Activated gamma-delta T cell (primary cell): ENCODE measurements around the gene DNASE1L1.
A peak's percentile ranks its signal among the peaks of the same experiment; 100 is the strongest.

Source experiments
- DNase-seq: peaks from one replicate; lab custom pipeline; 2025; lab: John Stamatoyannopoulos, UW

DNASE1L1 gene

DNA sequence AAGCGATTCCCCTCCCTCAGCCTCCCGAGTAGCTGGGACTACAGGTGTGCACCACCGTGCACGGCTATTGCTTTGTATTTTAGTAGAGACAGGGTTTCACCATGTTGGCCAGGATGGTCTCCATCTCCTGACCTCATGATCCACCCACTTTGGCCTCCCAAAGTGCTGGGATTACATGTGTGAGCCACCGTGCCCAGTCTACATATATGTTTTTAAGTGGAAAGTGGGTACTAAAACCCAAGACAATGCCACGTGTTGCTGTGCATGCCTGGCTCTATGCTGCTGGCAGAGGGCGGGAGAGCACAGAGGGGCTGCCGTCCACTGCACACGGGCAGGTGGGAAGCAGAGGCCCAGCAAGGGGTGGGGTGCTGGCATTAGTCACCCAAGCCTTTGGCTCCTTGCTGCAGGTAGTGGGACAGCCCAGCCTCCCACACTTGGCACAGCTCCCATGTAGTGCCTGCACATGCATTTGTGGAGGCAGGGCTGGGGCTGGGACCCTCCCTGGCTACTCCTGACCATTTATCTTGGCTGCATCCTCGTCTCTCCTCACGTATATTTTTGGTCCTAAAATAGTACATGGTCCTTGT is 26.5 kb downstream of the DNASE1L1 start:
- DNase-seq = no peak

GRCh38 chrX:154381271-154381670 is 27.8 kb downstream of the DNASE1L1 start:
- no peak for DNase-seq

GRCh38 chrX:154380787-154381186 is 28.3 kb downstream of the DNASE1L1 start:
- no peak for DNase-seq

DNA sequence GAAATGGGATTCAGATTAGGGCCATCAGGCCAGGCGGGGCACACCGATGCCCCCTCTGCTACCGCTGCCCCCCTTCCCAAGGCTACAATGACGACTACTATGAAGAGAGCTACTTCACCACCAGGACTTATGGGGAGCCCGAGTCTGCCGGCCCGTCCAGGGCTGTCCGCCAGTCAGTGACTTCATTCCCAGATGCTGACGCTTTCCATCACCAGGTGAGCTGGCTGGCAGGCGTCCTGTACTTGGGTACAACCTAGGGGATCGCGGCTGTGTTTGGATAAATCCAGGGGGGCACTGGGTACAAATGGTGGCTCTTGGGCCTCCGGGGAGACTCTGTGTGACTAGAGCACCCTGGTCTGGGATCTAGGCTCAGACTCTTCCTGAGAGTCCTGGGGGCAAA is 28.9 kb downstream of the DNASE1L1 start:
- no peak for DNase-seq

GRCh38 chrX:154379569-154379951 is 29.5 kb downstream of the DNASE1L1 start:
- DNase-seq = no peak

- peak; percentile 100 for DNase-seq
Observed at GRCh38 chrX:154378799-154379568, 30.1 kb downstream of the DNASE1L1 start, which contains the start of gene EMD. Gene EMD, plus strand, starts transcription at chrX:154379295. Its CDS starts 190 bp downstream, at chrX:154379485.

DNA sequence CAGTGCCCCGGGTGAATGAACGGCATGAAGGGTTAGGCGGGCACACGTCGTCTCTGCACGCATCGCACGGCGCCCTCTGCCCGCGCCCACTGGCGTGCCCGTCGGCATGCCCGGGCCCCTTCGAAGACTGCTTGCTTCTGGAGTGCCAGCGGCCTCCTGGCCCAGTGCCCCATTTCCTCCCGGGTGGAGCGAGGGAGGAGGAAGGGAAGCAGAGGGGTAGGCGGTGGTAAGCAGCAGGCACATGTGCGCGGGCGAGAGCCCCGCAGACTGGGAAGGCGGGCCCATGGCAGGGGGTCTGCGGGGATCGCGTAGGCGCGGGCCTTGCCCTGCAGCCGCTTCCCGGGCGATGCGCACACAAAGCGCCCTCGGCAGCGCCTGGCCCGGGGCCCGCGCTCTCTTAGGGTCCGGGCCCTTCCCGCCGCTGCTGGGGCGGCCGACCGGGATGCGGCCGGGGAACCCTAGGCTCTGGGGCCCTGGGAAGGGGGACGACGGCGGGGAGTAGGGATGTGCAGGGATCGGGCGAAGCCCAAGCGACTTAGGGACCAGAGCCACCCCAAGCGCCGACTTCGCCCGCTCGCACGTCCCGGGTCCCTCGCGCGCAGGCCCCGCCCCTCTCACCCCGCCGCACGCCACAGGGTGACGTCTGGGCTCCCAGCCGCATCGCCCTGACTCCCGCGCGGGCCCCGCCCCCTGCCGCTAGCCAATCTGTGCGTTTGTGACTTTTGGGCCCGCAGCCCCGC is 30.8 kb downstream of the DNASE1L1 start:
- no peak for DNase-seq

- no peak for DNase-seq
Observed at GRCh38 chrX:154376774-154377173, 32.3 kb downstream of the DNASE1L1 start.

- DNase-seq = no peak
Observed at GRCh38 chrX:154375156-154375504, 33.9 kb downstream of the DNASE1L1 start.

GRCh38 chrX:154374313-154375155 is 34.5 kb downstream of the DNASE1L1 start, which contains the start of gene FLNA:
Gene FLNA, minus strand, starts transcription at chrX:154374634. Its CDS starts 3,389 bp downstream, at chrX:154371245.
- DNase-seq = no peak

- DNase-seq = no peak
Observed at GRCh38 chrX:154373340-154374306, 35.4 kb downstream of the DNASE1L1 start.

DNA sequence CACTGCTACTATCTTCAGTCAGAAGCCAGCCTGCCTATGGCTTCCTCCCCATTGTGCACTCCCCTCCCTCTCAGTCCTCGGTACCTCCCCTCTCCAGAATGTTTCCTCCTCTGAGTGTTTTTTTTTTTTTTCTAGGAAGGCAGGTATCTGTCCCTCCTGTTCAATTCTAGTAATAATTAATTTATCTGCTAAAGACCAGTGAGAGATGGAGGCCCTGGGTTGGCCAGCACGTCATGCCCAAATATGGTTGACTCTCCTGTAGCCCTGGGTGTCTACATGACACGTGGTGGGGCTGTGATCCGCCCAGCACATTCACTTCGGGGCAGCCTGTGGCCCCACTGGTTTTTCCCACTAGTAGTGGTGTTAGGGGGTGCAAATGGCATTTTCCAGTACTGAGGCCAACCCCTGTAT is 36.4 kb downstream of the DNASE1L1 start:
- DNase-seq = no peak

DNA sequence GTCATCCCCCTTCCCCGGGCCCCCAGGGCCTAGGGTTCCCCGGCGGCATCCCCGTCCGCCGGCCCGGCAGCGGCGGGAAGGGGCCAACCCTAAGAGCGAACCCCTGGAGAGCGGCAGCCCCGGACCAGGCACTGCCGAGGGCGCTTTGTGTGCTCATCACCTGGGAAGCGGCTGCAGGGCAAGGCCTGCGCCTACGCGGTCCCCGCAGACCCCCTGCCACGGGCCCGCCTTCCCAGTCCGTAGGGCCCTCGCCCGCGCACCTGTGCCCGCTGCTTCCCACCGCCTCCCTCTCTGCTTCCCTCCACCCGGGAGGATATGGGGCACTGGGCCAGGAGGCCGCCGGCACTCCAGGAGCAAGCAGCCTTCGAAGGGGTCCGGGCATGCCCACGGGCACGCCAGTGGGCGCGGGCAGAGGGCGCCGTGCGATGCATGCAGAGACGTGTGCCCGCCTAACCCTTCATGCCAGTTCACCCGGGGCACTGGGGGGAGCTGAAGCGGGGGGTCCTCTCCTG is 37.2 kb downstream of the DNASE1L1 start:
- no peak for DNase-seq

DNA sequence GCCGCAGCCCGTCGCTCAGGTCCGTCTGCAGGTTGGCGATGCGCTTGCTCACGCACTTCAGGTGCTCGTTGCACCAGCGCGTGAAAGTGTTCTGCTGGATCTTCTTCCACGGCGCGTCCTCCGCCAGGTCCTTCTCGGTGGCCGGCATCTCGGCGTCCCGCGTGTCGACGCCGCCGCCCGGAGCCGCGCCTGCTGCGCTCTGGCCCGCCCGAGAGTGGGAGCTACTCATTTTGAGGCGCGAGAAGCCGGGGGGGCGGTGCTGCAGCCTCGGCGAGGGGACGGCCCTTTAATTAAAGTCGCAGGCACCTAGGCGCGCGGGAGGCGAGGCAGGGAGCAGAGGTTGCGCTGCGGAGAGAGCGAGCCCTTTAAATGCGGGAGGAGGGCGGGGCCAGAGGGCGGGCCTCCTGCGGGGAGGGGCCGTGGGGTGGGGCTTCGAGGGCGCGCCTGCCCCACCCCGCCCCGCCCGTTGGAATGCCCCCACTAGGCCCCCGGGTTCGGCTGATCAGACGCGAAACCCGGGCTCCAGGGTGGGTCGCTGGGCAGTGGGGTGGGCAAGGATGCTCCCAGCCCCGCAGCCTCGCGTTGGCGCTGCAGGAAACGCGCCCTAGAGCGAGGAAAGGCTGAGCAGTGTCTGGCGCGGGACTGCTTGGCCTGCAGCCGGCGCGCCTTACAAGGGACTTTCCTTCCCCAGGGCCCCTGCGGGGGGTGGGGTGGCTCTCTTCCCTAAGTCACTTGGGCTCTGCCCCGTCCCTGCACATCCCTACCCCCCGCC is 37.9 kb downstream of the DNASE1L1 start:
- DNase-seq = peak; percentile 82

DNA sequence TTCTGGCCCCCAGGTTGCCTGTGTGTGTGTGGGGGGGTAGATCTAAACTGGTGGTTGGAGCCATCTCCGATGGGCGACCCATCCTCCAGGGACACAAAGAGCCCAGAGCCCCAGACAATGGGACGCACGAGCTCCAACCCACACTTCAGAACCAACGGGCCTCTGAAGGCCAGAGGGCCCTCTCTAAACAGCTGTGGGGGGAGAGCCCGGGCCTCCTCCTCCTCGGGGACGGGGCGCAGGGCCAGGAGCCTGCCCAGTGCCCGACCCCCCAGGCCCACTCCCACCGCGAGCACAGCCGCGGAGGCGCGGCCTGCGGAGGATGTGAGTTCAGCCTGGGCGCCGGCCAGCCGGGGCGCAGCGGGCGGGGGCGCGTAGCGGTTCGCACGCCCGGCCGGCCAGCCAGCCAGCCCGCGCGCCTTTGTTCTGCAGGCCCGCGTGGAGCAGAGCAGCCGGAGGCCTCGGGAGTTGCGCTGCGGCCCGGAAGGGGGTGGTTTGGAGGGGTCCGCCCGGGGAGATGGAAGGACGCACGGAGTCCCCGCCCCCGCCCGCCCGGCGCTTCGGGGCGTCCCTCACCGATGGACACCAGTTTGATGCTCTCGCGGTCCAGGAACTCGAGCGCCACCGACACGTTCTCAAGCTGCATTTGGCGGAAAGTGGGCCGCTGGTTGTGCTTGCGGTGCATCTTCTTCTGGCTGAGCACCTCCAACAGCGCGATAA is 38.6 kb downstream of the DNASE1L1 start:
- DNase-seq = no peak

- peak; percentile 63 for DNase-seq
Observed at GRCh38 chrX:154369449-154370299, 39.4 kb downstream of the DNASE1L1 start.

DNA sequence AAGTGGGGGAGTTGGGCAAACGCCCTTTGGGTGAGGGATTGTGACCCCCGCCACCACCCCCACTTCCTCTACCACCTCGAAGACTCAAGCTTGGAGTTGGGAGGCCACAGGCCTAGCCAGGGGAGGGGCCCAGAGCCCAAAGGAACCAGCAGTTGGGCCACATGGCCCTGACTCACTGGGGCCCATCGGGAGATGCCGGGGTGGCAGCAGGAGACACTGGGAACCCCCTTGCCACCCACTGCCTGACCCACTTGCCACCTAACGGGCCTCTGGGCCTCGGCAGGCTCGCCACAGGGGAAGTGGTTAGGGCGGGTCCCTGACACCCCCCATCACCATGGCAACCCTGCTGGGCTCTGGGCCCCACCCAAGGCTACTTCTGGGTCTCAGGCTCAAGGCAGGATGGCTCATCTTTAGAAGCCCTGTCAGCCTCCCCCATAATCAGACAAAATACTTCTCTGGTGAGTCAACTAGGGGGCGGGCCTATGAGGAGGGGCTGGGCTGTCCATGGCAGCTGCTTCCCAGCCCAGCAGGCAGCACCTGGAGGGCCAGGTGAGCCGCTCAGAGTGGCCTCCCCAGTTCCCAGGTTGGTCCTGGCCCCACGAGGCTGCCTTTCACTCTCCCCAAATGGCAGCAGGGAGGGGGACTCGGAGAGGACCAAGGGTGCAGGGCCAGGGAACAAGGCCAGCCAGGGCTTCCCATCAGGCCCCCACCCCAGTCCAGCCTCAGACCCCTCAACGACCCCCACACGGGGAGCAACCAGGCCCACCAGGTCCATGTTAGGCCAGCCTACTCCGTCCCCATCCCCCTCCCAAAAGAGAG is 40.2 kb downstream of the DNASE1L1 start:
- peak; percentile 91 for DNase-seq
